H1 (cell line): ENCODE results near the gene CAPN2. TPM values are rescaled to one million over a fixed set of nuclear protein-coding genes. Genes with fewer than 3 reads are reported as not detected.

Experiments used
- KDM4A ChIP-seq: IDR thresholded peaks from one replicate; pipeline ENCODE4 v1.7.1; 2012; ENCODE audit warnings: low read depth, mild to moderate bottlenecking, moderate library complexity, low read length, inconsistent platforms; ENCODE audit not compliant: severe bottlenecking
- KDM5A ChIP-seq: fragments of 200-600 bp; IDR thresholded peaks from 2 replicates; pipeline ENCODE4 v1.7.1; 2012; ENCODE audit warnings: mild to moderate bottlenecking, low read length, inconsistent platforms, mixed read lengths
- RXRA ChIP-seq: IDR thresholded peaks from 2 replicates; pipeline ENCODE4 v1.6.1; 2011; ENCODE audit warnings: low read depth, mild to moderate bottlenecking, low read length, moderate library complexity; ENCODE audit not compliant: insufficient read depth
- SAP30 ChIP-seq: fragments of 300-600 bp; sonication (generic); IDR thresholded peaks from 2 replicates; pipeline ENCODE4 v1.7.1; 2012; ENCODE audit warnings: low read length, moderate library complexity, mild to moderate bottlenecking, inconsistent platforms; ENCODE audit not compliant: insufficient read depth, insufficient replicate concordance
- SIX5 ChIP-seq: IDR thresholded peaks from 2 replicates; pipeline ENCODE4 v1.6.1; 2011; ENCODE audit warnings: mild to moderate bottlenecking, low read depth, low read length
- polyA plus RNA-seq, 7 experiments: library from polyadenylated mRNA; depleted of rRNA in 3 of 7; stranded (reverse) in 5 of 7; unstranded in 2 of 7; fragments of >200 nt in 5 of 7; fragments of 200-250 nt in 2 of 7; gene quantifications; 1 replicate in 5 of 7; 2 replicates in 1 of 7; 4 replicates in 1 of 7; pipeline versions ENCODE4 v1.2.1 to v1.2.3, GENCODE V29; 2011 to 2013; ENCODE audit warnings: missing spikeins in 2 of 7, mixed read lengths in 2 of 7
- total RNA-seq: library from RNA; stranded (reverse); fragmentation: NEBNext Ultra II Directional; extraction: Animal tissue kit (Norgen Biotek cat#: 25700); gene quantifications from 2 replicates; pipeline ENCODE4 v1.2.1, GENCODE V29; 2021
- TF ChIP-seq, protein P1 (sequence below): IDR thresholded peaks from 2 replicates; pipeline ENCODE4 v1.6.1; 2012; ENCODE audit warnings: inconsistent platforms

The CAPN2 gene
- total and polyA plus RNA-seq, 2 of the 8 experiments (the other 6 are each of a cell fraction or from before 2014, with no cell fraction given): 9.2 to 10.3 TPM

DNA sequence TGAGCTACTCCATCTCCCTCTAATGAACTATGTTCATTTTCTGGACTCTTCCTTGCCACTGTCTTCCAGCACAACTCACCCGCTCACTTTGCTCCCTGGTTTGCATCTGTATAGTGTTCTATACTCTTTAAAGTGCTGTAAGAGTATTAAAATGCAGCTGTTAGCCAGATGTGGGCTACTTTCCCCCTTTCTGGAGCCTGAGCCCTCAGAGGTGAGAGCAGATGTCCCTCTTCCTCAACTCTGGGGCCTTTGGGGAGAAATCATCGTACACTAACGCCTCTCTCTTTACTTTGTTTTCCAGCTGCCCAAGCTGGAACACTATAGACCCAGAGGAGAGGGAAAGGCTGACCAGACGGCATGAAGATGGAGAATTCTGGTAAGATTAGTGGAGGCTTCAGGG lies 39.4 kb downstream of the CAPN2 start (continued):
- no peak for TF ChIP-seq SIX5
- no peak for TF ChIP-seq RXRA
- no peak for TF ChIP-seq KDM4A
- TF ChIP-seq SAP30: no peak
- TF ChIP-seq, protein P1, sequence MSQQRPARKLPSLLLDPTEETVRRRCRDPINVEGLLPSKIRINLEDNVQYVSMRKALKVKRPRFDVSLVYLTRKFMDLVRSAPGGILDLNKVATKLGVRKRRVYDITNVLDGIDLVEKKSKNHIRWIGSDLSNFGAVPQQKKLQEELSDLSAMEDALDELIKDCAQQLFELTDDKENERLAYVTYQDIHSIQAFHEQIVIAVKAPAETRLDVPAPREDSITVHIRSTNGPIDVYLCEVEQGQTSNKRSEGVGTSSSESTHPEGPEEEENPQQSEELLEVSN: no peak
- no peak for TF ChIP-seq KDM5A
